Medulla oblongata (tissue), 1 donor: ENCODE measurements around the gene PIR.

Source experiments
- DNase-seq: peaks from one replicate; pipeline ENCODE4 v3.0.0-alpha.2; 2015; ENCODE audit errors: extremely low spot score

The PIR gene

DNA sequence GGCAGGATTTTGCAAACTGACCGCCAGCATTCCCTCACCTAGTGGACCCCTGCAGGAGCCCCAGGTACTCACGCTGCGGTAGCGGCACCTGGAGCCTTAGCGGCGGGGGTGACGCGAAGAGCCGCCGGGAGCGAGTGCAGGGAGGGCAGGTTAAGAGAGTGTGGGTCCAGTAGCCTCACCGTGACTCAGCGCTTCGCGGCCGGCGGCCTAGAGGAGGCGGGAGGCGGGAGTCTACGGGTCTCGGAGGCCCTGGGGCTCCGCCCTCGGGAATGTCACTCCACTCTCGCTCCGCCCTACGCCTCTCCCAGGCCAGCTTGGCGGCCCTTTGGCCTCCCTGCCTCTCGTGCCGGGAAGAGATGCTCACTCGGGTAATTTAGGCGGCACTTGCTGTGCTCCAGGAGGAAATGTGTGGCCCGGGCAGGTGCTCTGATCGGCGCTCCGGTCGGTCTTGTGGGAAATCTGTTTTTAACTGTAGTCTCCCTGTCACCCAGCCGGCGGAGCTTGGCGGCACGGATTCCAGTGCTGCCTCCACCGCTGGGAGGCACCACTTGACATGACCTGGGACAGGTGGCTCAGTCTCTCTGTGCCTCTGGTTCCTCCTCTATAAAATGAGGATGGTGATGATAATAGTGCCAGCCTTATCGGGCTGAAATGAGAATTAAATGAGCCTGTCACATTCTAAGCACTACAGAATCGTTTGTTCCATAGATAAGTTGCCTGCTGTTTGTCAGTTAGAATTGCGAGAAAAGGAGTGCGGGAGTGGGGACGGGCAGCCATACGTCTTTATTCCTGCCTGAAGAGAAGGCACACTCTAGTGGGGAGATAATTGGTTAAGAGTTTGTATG lies at the start of gene PIR:
Gene PIR (minus strand): TSS at position 216 of the 845 bp plus-strand sequence. CDS start 2,076 bp downstream, outside the sequence.
- DNase-seq: peak; percentile 89

GRCh38 chrX:15530318-15530717 lies 37.2 kb upstream of the PIR start:
- DNase-seq: no peak

- DNase-seq: no peak
These were observed 36.0 kb upstream of the PIR start for GRCh38 chrX:15529165-15529564.

- no peak for DNase-seq
These were observed 32.7 kb upstream of the PIR start for GRCh38 chrX:15525664-15526416.

- DNase-seq: no peak
These were observed 31.3 kb upstream of the PIR start for GRCh38 chrX:15524417-15524816.

DNA sequence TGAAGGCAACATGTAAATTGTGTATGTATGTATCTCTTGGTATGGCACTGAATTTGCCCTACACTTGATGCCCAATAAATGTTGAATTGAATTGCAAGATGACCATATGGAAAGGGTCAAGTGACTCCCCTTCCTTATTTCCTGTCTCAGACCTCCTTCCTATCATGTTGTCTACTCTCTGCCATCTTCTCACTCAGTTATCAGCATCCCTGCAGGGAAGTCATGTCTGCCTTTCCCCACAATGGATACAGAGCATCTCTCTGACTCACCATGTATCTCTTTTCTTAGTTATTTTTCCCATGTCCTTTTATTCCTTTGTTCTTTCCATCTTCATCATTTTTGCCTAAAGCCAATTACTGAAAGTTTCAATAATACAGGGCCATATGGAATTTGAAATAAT lies 30.0 kb upstream of the PIR start:
- no peak for DNase-seq

GRCh38 chrX:15522464-15522863 lies 29.3 kb upstream of the PIR start:
- DNase-seq: no peak

GRCh38 chrX:15515931-15516330 lies 22.8 kb upstream of the PIR start:
- DNase-seq: no peak

GRCh38 chrX:15514279-15514678 lies 21.1 kb upstream of the PIR start:
- no peak for DNase-seq

DNA sequence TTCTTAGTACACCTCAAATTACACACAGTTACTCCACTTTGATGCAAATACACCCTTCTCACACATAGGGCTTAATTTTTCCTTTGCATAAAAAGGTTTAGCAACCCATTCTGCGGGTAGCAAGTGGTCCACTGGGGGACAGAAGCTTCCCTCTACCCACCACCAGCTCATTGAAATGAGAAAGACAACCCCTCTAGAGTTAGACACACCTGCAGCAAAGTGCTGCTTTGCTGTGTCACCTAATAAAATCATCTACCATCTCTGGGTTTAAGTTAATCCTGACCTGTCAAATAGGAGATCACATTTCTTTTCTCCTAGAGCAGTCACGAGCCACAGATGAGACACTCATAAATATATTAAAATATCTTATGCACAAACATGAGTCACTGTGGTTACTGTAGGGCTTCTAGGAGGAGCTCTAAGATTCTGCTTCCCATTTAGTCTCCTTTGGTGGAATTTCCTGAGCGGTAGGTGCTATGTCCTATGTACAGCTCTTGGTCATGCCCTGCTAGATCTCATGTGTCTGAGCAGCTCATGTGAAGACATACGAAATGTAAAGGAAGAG lies 19.4 kb upstream of the PIR start:
- no peak for DNase-seq

DNA sequence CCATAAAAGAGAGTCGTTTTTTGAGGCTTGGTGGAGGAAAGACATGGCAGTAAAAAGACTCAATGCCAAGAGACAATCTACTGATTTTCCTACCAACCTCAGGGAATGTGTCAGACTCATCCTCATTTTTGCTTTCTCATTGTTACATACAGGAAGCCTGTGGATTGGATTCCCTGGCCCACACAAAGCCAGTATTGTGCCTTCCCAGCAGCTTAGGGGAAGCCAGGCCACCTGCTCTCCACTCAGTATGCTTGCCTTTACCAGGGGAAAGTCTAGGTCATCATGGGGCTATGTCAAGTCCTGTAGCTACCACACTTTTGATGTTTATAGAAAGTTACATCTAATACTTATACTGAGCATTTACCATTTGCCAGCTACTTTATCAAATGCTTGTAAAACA lies 18.4 kb upstream of the PIR start:
- DNase-seq: peak; percentile 40

DNA sequence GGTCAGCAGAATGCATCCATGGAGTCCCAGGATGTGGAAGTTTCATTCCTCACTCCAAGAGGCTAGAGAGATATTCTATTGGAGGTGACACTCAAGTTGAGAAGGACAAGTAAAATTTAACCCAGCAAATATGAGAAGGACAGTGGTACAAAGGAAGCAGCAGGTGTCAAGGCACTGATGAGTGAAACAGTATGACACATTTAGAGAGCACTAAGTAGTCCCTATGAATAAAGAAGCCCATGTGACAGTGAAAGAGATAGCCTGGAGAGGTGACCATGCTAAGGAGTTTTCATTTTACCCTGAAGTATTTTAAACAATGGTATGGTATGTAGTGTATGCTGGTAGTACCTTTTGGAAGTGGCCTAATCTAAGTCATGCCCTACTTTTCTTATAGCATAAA lies 16.7 kb upstream of the PIR start:
- no peak for DNase-seq

DNA sequence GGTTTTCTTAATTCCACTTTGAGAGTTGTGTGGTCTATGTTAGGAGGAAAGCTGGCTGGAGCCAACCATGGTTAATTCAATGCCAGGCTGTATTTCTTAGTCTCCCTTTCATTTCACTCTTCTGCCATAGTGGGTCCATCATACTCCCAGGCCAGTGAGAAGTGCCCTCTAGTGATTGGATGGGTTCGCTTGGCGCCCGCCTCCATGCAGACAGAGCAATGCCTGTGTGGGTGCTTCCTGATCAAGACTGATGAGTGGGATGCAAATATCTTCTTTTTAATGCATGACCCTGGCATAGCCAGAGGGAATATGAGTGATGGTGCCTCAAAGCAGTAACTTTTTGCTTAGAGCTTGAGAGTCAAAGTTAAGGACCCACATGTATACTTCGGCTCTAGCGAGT lies 13.9 kb upstream of the PIR start:
- no peak for DNase-seq

- no peak for DNase-seq
These were observed 12.0 kb upstream of the PIR start for GRCh38 chrX:15505101-15505500.

- no peak for DNase-seq
These were observed 11.5 kb upstream of the PIR start for GRCh38 chrX:15504661-15505060.

DNA sequence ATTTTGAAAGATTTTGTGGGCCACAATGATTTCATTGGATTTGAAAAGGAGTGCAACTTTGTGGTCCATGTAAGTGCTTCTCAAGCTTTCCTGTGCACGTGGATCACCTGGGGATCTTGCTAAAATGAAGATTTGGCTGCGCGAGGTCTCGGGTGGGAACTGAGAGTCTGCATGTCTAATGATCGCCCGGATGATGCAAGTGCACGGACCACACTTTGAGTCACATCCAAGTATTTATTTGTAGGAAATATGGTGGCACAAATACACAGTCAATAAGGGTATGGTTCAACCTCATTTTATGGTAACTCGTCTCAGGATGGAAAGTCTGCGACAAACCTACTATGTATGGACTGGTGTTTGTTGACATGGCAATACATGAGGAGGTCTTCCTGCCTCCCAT lies 8.4 kb upstream of the PIR start:
- no peak for DNase-seq

GRCh38 chrX:15500497-15500966 lies 7.4 kb upstream of the PIR start, which contains the start of gene BMX:
Gene BMX, plus strand, starts transcription at chrX:15500807. Its CDS starts 7,547 bp downstream, at chrX:15508354.
- DNase-seq: no peak

DNA sequence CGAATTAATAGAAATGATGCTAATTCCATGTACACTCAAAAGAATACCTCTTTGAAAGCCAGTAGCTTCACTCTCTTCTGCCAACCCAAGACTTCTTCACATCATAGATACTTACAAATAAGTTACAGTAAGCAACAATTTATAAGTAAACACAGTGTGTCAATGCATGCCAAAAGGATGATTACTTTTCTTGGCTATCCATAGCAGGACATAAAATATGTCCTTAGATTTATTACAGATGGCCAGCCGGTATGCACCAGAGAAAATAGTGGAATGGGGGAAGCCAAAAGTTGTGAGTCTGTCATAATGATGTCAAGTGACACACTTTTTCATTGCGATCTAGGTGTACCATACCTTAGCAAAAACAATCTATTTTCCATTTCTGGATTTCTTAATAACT lies 6.8 kb upstream of the PIR start:
- DNase-seq: no peak

GRCh38 chrX:15498741-15499140 lies 5.6 kb upstream of the PIR start:
- no peak for DNase-seq

GRCh38 chrX:15497865-15498264 lies 4.7 kb upstream of the PIR start:
- peak; percentile 55 for DNase-seq

- no peak for DNase-seq
These were observed 3.7 kb upstream of the PIR start for GRCh38 chrX:15496824-15497223.

DNA sequence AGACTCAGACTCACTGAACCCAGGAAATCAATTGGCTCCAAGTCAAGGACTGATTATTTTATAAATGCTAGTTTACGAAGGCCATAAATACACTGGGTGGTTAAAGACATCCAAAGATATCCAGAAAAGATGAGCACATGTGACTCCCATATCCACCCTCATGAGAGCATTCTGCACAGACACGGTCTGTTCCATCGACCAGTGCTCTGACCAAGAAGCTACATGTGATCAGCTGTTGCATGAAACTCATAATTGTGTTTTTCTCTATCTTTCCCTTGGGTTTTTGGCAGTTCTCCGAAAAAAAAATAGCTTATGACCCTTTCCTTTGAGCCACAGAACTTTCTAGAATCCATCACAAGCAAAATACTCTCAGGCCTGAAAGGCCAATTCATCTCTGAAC lies 2.7 kb upstream of the PIR start:
- DNase-seq: no peak

DNA sequence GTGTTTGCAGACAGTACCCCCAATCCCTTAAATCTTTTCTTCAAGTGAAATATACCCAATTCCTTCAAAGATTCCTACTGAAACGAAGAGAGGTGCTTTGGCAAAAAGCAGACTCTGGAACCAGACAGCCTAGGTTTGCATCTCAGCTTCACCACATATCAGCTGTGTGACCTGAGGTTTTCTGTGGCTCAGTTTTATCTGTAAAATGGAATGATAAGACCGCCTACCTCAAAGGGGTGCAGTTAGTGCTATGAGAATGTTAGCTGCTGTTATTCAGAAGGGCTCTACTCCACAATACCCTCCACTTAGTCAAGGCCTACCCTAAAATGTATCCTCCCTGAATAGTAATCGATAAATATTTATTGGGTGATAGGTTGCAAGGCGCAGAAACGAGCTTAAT lies 664 bp downstream of the PIR start:
- no peak for DNase-seq
